ENCODE data around the gene GPC5.

GRCh38 chr13:91384896-91385295 is 13.5 kb upstream of the GPC5 start:
- TF ChIP-seq CTCF (IDR thresholded peaks at IDR 0.05) (no peak), POLR2A (IDR thresholded peaks at IDR 0.05) (no peak)

All from uterus (tissue), 2 donors.